B cell (primary cell): ENCODE data around the gene TMEM163. TPM values are rescaled to one million over a fixed set of nuclear protein-coding genes. Genes with fewer than 3 reads are reported as not detected.
A peak's percentile ranks its signal among the peaks of the same experiment; 100 is the strongest.

Experiments used
- ATAC-seq: fragments of 200-7000 bp; cut with Tn5 transposase; one replicate; pipeline ENCODE4 v1.10.0; 2021; ENCODE audit warnings: low read depth, mild to moderate bottlenecking, moderate number of reproducible peaks, moderate library complexity
- CTCF ChIA-PET: fragments of 350-600 bp; sonication (Branson Sonifier 250); formaldehyde crosslinking; loops from one replicate; lab custom pipeline; 2021; ENCODE audit warnings: antibody characterized with exemption, inconsistent platforms; lab: Charles Lee
- POLR2A ChIA-PET: fragments of 350-600 bp; sonication (Branson Sonifier 250); formaldehyde crosslinking; loops from one replicate; lab custom pipeline; 2021; ENCODE audit warnings: antibody characterized with exemption; lab: Charles Lee
- DNase-seq: peaks from one replicate; pipeline ENCODE4 v3.0.0; 2013
- H2AFZ ChIP-seq: 2 replicates; pipeline ENCODE4 v1.6.1; 2012; ENCODE audit warnings: mild to moderate bottlenecking, low read depth, low read length; ENCODE audit not compliant: insufficient read depth, poor library complexity, severe bottlenecking
- H3K27ac ChIP-seq, 2 donors: 1 replicate in 1 of 2; 2 replicates in 1 of 2; pipeline ENCODE4 v1.5.1; 2012 to 2013; ENCODE audit warnings: low read length in 2 of 2, mild to moderate bottlenecking in 2 of 2, moderate library complexity in 1 of 2
- H3K27me3 ChIP-seq, 4 experiments: fragments of 200-600 bp in 1 of 4; sonication (generic) in 1 of 4; replicated peaks in 1 of 4; 1 replicate in 2 of 4; 2 replicates in 2 of 4; pipeline versions ENCODE4 v1.6.1 to v1.7.0; 2013 to 2016; ENCODE audit warnings: low read length in 3 of 4, mild to moderate bottlenecking in 2 of 4, mixed read lengths in 1 of 4, moderate library complexity in 1 of 4; ENCODE audit not compliant: insufficient read depth in 4 of 4, control insufficient read depth in 3 of 4; ENCODE audit errors: control extremely low read depth in 1 of 4
- H3K36me3 ChIP-seq, 2 experiments: replicated peaks in 1 of 2; 1 replicate in 1 of 2; 2 replicates in 1 of 2; pipeline versions ENCODE4 v1.6.1 to v1.7.1; 2013; ENCODE audit warnings: low read length in 1 of 2; ENCODE audit not compliant: insufficient read depth in 2 of 2, control insufficient read depth in 1 of 2; ENCODE audit errors: control extremely low read depth in 1 of 2, extremely low read depth in 1 of 2
- H3K4me1 ChIP-seq, 2 donors: fragments of 200-600 bp in 1 of 2; sonication (generic) in 1 of 2; 1 replicate in 1 of 2; 2 replicates in 1 of 2; pipeline versions ENCODE4 v1.5.1 to v1.6.1; 2013 to 2017; ENCODE audit warnings: low read length in 2 of 2; ENCODE audit not compliant: control insufficient read depth in 2 of 2, insufficient read depth in 2 of 2
- H3K4me2 ChIP-seq: replicated peaks from 2 replicates; pipeline ENCODE3; 2012; ENCODE audit warnings: mild to moderate bottlenecking, low read depth, low read length; ENCODE audit not compliant: poor library complexity, severe bottlenecking
- H3K4me3 ChIP-seq, 5 experiments: fragments of 200-600 bp in 1 of 5; sonication (generic) in 1 of 5; 1 replicate in 3 of 5; 2 replicates in 2 of 5; pipeline versions ENCODE4 v1.5.1 to v1.7.0; 2011 to 2016; ENCODE audit warnings: low read length in 4 of 5, mild to moderate bottlenecking in 4 of 5, low read depth in 2 of 5, control low read depth in 1 of 5, moderate library complexity in 1 of 5; ENCODE audit not compliant: insufficient read depth in 1 of 5; ENCODE audit errors: control extremely low read depth in 1 of 5, extremely low read depth in 1 of 5
- H3K79me2 ChIP-seq: fragments of 200-600 bp; sonication (generic); one replicate; pipeline ENCODE4 v1.6.0; 2016; ENCODE audit warnings: low read length; ENCODE audit not compliant: control insufficient read depth, insufficient read depth
- H3K9ac ChIP-seq: fragments of 200-600 bp; sonication (generic); 2 replicates; pipeline ENCODE4 v1.6.1; 2017; ENCODE audit warnings: mild to moderate bottlenecking, low read length, moderate library complexity
- H3K9me3 ChIP-seq, 3 donors: one replicate each; pipeline versions ENCODE4 v1.6.1 to v1.7.1; 2013; ENCODE audit warnings: low read length in 2 of 3; ENCODE audit not compliant: control insufficient read depth in 2 of 3, insufficient read depth in 1 of 3; ENCODE audit errors: control extremely low read depth in 1 of 3
- H4K20me1 ChIP-seq: 2 replicates; pipeline ENCODE4 v1.6.0; 2012; ENCODE audit warnings: mild to moderate bottlenecking, low read length; ENCODE audit not compliant: insufficient read depth, control insufficient read depth, poor library complexity, severe bottlenecking
- H3K27ac Mint-ChIP-seq: one replicate; pipeline ENCODE4 v1.8.0; 2021; ENCODE audit warnings: mixed read lengths
- H3K27me3 Mint-ChIP-seq: one replicate; pipeline ENCODE4 v1.8.0; 2021; ENCODE audit warnings: mixed read lengths
- H3K4me1 Mint-ChIP-seq: one replicate; pipeline ENCODE4 v1.8.0; 2021; ENCODE audit warnings: mixed read lengths
- H3K4me3 Mint-ChIP-seq: one replicate; pipeline ENCODE4 v1.8.0; 2021; ENCODE audit warnings: mixed read lengths
- H3K9me3 Mint-ChIP-seq: one replicate; pipeline ENCODE4 v1.8.0; 2022; ENCODE audit warnings: mixed read lengths; ENCODE audit not compliant: insufficient read depth
- CTCF ChIP-seq: fragments of 200-600 bp; IDR thresholded peaks from one replicate; pipeline ENCODE4 v1.8.0; 2022; ENCODE audit warnings: antibody characterized with exemption, mild to moderate bottlenecking
- EZH2 ChIP-seq: IDR thresholded peaks from 2 replicates; pipeline ENCODE4 v1.6.1; 2012; ENCODE audit warnings: borderline replicate concordance, low read depth, mild to moderate bottlenecking, moderate library complexity, low read length; ENCODE audit not compliant: insufficient read depth, poor library complexity, severe bottlenecking
- WGBS: methylation state at CpG from one replicate; pipeline ENCODE4 v1.1.5; 2013; ENCODE audit warnings: missing lambda C conversion rate; ENCODE audit not compliant: insufficient coverage; 5-methylcytosine and 5-hydroxymethylcytosine counted together
- intact Hi-C: fragments of 100-400 bp; cut with micrococcal nuclease; formaldehyde crosslinking; loops from one replicate; pipeline ENCODE4 v1.10.0; 2022
- polyA plus RNA-seq: library from polyadenylated mRNA; depleted of rRNA; stranded (reverse); fragments of >200 nt; gene quantifications from 2 replicates; pipeline ENCODE4 v1.2.3, GENCODE V29; 2012
- total RNA-seq, 2 donors: library from RNA; stranded (reverse); fragments of 120-200 nt in 1 of 2; gene quantifications; 1 replicate in 1 of 2; 2 replicates in 1 of 2; pipeline versions ENCODE4 v1.2.3 to v1.2.4, GENCODE V29; 2013 to 2022

The TMEM163 gene
- total and polyA plus RNA-seq, 2 donors (not counting 1 experiment from before 2014, with no cell fraction given): 2.6 to 5.6 TPM

- peaks cover 4 to 99% of the 10 kb centered on the region in 2 experiments for H3K36me3 ChIP-seq
- H3K27me3 Mint-ChIP-seq: no peaks in the 10 kb centered on the region
- H3K27ac Mint-ChIP-seq: peak overlapping the region; percentile 34
- H4K20me1 ChIP-seq: peaks cover 42% of the 10 kb centered on the region
- CTCF ChIA-PET: interaction anchor here (0.7 to 1.7 kb wide), 5 partner anchors 9 to 556 kb away, joined by 3 to 6 read pairs (median 3); no protein-coding TSS in a partner anchor
- intact Hi-C loops: no loop called here
- DNase-seq (no peak), ATAC-seq (no peak)
- H3K27me3 ChIP-seq: no peaks in the 10 kb centered on the region
- H3K4me3 ChIP-seq: no peak overlapping the region
- peak overlapping the region in 1 of 2 donors; percentile 9 for H3K27ac ChIP-seq
- H3K9me3 ChIP-seq: no peaks in the 10 kb centered on the region
- no peak overlapping the region for H3K9ac ChIP-seq
- no peak overlapping the region for H3K4me2 ChIP-seq
- H2AFZ ChIP-seq: no peak overlapping the region
- POLR2A ChIA-PET: no interaction called here
- no peak for TF ChIP-seq CTCF
- no peak for TF ChIP-seq EZH2
- H3K9me3 Mint-ChIP-seq: no peaks in the 10 kb centered on the region
- no peaks in the 10 kb centered on the region for H3K4me1 Mint-ChIP-seq
- no peak overlapping the region for H3K4me3 Mint-ChIP-seq
- no peaks in the 10 kb centered on the region for H3K4me1 ChIP-seq
- peaks cover 16% of the 10 kb centered on the region for H3K79me2 ChIP-seq
Observed at GRCh38 chr2:134435936-134436335, 282.9 kb downstream of the TMEM163 start.

- TF ChIP-seq EZH2 (no peak), CTCF (no peak)
- 94% methylated on average over 2 of the region's 4 CpGs for WGBS
- H3K4me2 ChIP-seq: no peak overlapping the region
- ChIA-PET POLR2A (no interaction called here), CTCF (interaction anchor here (0.8 to 1.9 kb wide), 5 partner anchors 8 to 551 kb away, joined by 3 to 6 read pairs (median 5); no protein-coding TSS in a partner anchor)
- H3K79me2 ChIP-seq: peaks cover 20% of the 10 kb centered on the region
- no peak overlapping the region for H3K9ac ChIP-seq
- no peak overlapping the region for H2AFZ ChIP-seq
- Mint-ChIP-seq H3K9me3 (no peaks in the 10 kb centered on the region), H3K27ac (peak overlapping the region; percentile 34), H3K4me1 (no peaks in the 10 kb centered on the region), H3K27me3 (no peaks in the 10 kb centered on the region), H3K4me3 (no peak overlapping the region)
- H3K4me3 ChIP-seq: no peak overlapping the region
- no peaks in the 10 kb centered on the region for H3K27me3 ChIP-seq
- peaks cover 45% of the 10 kb centered on the region for H4K20me1 ChIP-seq
- peaks cover 4 to 99% of the 10 kb centered on the region in 2 experiments for H3K36me3 ChIP-seq
- peak overlapping the region in 1 of 2 donors; percentile 9 for H3K27ac ChIP-seq
- H3K4me1 ChIP-seq: no peaks in the 10 kb centered on the region
- intact Hi-C loops: no loop called here
- DNase-seq: no peak
- ATAC-seq: no peak
- H3K9me3 ChIP-seq: no peaks in the 10 kb centered on the region
Observed at GRCh38 chr2:134435505-134435904, 283.3 kb downstream of the TMEM163 start.
